Caco-2 (cell line): ENCODE data around the gene REG4. TPM values are rescaled to one million over a fixed set of nuclear protein-coding genes. Genes with fewer than 3 reads are reported as not detected.
"Not testable (repeated sequence)": the region's sequence is repeated elsewhere in the genome, so short reads cannot be mapped to it uniquely, and the experiment has no call there.

Experiments
- BruUV-seq: library from RNA; stranded (reverse); fragments of 400-500 nt; replicated peaks from 2 replicates; lab custom pipeline; 2021; lab: Mats Ljungman, UMichigan
- CTCF ChIA-PET: fragments of 300-600 bp; sonication (Branson Sonifier 250); formaldehyde crosslinking; loops from one replicate; lab custom pipeline; 2022; ENCODE audit warnings: antibody characterized with exemption; lab: Charles Lee
- POLR2A ChIA-PET: fragments of 300-600 bp; sonication (Branson Sonifier 250); formaldehyde crosslinking; loops from one replicate; lab custom pipeline; 2022; ENCODE audit warnings: antibody characterized with exemption; lab: Charles Lee
- DNase-seq, 2 experiments: peaks; one replicate each; pipeline versions ENCODE4 v3.0.0 to v3.0.0-alpha.2; 2020 to 2022
- H3K27me3 ChIP-seq: replicated peaks from 2 replicates; pipeline ENCODE4 v1.6.0; 2011; ENCODE audit warnings: low read length; ENCODE audit not compliant: control insufficient read depth, insufficient read depth
- H3K36me3 ChIP-seq: 2 replicates; pipeline ENCODE4 v1.5.1; 2011; ENCODE audit warnings: low read length; ENCODE audit not compliant: control insufficient read depth, insufficient read depth
- H3K4me1 ChIP-seq: fragments of 250-450 bp; sonication (Bioruptor Pico); 2 replicates; pipeline ENCODE4 v1.5.1; 2020; ENCODE audit warnings: mild to moderate bottlenecking
- H3K4me3 ChIP-seq: 2 replicates; pipeline ENCODE4 v1.5.1; 2011; ENCODE audit warnings: low read depth, mild to moderate bottlenecking, control low read depth, low read length
- H3K9me3 ChIP-seq: fragments of 250-450 bp; sonication (Bioruptor Pico); 2 replicates; pipeline ENCODE4 v1.5.1; 2020; ENCODE audit warnings: mild to moderate bottlenecking, moderate library complexity
- H3K27ac Mint-ChIP-seq: one replicate; pipeline ENCODE4 v1.8.0; 2022; ENCODE audit warnings: mixed read lengths; ENCODE audit not compliant: unreplicated experiment
- H3K27me3 Mint-ChIP-seq: one replicate; pipeline ENCODE4 v1.8.0; 2022; ENCODE audit warnings: mixed read lengths; ENCODE audit not compliant: insufficient read depth, unreplicated experiment
- H3K36me3 Mint-ChIP-seq: one replicate; pipeline ENCODE4 v1.8.0; 2022; ENCODE audit warnings: mild to moderate bottlenecking, mixed read lengths; ENCODE audit not compliant: insufficient read depth, unreplicated experiment
- H3K4me1 Mint-ChIP-seq: one replicate; pipeline ENCODE4 v1.8.0; 2022; ENCODE audit warnings: low read depth, mixed read lengths; ENCODE audit not compliant: unreplicated experiment
- H3K4me3 Mint-ChIP-seq: one replicate; pipeline ENCODE4 v1.8.0; 2022; ENCODE audit warnings: mild to moderate bottlenecking, moderate library complexity, mixed read lengths; ENCODE audit not compliant: unreplicated experiment
- H3K9me3 Mint-ChIP-seq: one replicate; pipeline ENCODE4 v1.8.0; 2022; ENCODE audit warnings: mixed read lengths; ENCODE audit not compliant: unreplicated experiment
- CTCF ChIP-seq, 2 experiments: fragments of 200-600 bp in 1 of 2; IDR thresholded peaks; 1 replicate in 1 of 2; 2 replicates in 1 of 2; pipeline versions ENCODE4 v1.5.1 to v1.8.0; 2011 to 2022; ENCODE audit warnings: antibody characterized with exemption in 1 of 2, control low read depth in 1 of 2, inconsistent platforms in 1 of 2, low read depth in 1 of 2, low read length in 1 of 2, mild to moderate bottlenecking in 1 of 2, moderate library complexity in 1 of 2; ENCODE audit not compliant: insufficient read depth in 1 of 2, severe bottlenecking in 1 of 2, unreplicated experiment in 1 of 2
- intact Hi-C: fragments of 100-400 bp; cut with micrococcal nuclease; formaldehyde crosslinking; loops from one replicate; pipeline ENCODE4 v1.10.0; 2022; ENCODE audit not compliant: unreplicated experiment
- total RNA-seq: library from RNA; stranded (reverse); gene quantifications from 2 replicates; pipeline ENCODE4 v1.2.3, GENCODE V29; 2022

The REG4 gene
- total RNA-seq, 1 experiment from 2014 or later: 8.0 TPM

GRCh38 chr1:119858126-119858525, 46.9 kb upstream of the REG4 start:
- H3K4me3 ChIP-seq: no peak overlapping the region
- H3K4me1 ChIP-seq: peaks cover 16% of the 10 kb centered on the region
- TF ChIP-seq CTCF (IDR thresholded peaks at IDR 0.05; ENCODE audit: insufficient read depth in 1 of 2, low read depth in 1 of 2, low read length in 1 of 2, severe bottlenecking in 1 of 2, unreplicated experiment in 1 of 2): no peak
- Mint-ChIP-seq H3K36me3 (no peaks in the 10 kb centered on the region), H3K9me3 (no peaks in the 10 kb centered on the region), H3K4me3 (no peak overlapping the region), H3K27me3 (no peaks in the 10 kb centered on the region), H3K27ac (no peak overlapping the region), H3K4me1 (peaks cover 6% of the 10 kb centered on the region)
- no peaks in the 10 kb centered on the region for H3K9me3 ChIP-seq
- ChIA-PET POLR2A (no interaction called here), CTCF (no interaction called here)
- H3K36me3 ChIP-seq: no peaks in the 10 kb centered on the region
- H3K27me3 ChIP-seq: no peaks in the 10 kb centered on the region
- intact Hi-C loops: no loop called here
- BruUV-seq: no TSS peak
- no peak for DNase-seq

- Histone ChIP-seq H3K27me3 (no peaks in the 10 kb centered on the region), H3K4me3 (no peak overlapping the region), H3K4me1 (peaks cover 16% of the 10 kb centered on the region), H3K36me3 (no peaks in the 10 kb centered on the region), H3K9me3 (no peaks in the 10 kb centered on the region)
- Mint-ChIP-seq H3K27ac (no peak overlapping the region), H3K9me3 (no peaks in the 10 kb centered on the region), H3K4me3 (no peak overlapping the region), H3K27me3 (no peaks in the 10 kb centered on the region), H3K4me1 (no peaks in the 10 kb centered on the region), H3K36me3 (no peaks in the 10 kb centered on the region)
- ChIA-PET CTCF (no interaction called here), POLR2A (no interaction called here)
- DNase-seq: no peak
- intact Hi-C loops: no loop called here
- no peak for TF ChIP-seq CTCF (IDR thresholded peaks at IDR 0.05; ENCODE audit: insufficient read depth in 1 of 2, low read depth in 1 of 2, low read length in 1 of 2, severe bottlenecking in 1 of 2, unreplicated experiment in 1 of 2)
- BruUV-seq: no TSS peak
These were observed 41.9 kb upstream of the REG4 start for GRCh38 chr1:119853155-119853554.

- CTCF ChIA-PET, POLR2A ChIA-PET: not testable (repeated sequence)
These were observed 32.9 kb upstream of the REG4 start for GRCh38 chr1:119844206-119844605.

DNA sequence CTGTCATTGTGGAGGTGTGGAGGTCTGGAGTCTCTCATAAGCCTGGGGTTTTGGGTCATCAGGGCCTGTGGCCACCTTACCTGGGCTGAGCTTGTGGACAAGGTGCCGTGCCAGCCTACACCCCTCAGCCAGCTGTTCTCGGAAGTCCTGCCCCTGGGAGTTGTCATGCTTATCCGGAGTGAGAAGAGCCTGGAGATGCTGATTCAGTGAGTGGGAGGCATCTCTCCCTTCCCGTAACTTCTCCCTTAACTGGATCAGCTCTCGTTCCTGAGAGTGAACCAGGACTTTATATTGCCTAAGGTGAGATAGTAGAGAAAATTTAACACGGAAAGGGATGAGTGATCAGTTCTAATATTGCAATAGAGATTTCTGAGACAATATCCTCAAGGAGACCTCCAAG, 30.0 kb upstream of the REG4 start:
- H3K4me1 Mint-ChIP-seq: no peaks in the 10 kb centered on the region
- no peak overlapping the region for H3K4me3 Mint-ChIP-seq
- no peaks in the 10 kb centered on the region for H3K9me3 Mint-ChIP-seq
- H3K4me3 ChIP-seq: no peak overlapping the region
- no peaks in the 10 kb centered on the region for H3K27me3 ChIP-seq
- no TSS peak for BruUV-seq
- intact Hi-C loops: no loop called here
- H3K27ac Mint-ChIP-seq: no peak overlapping the region
- TF ChIP-seq CTCF (IDR thresholded peaks at IDR 0.05; ENCODE audit: insufficient read depth in 1 of 2, low read depth in 1 of 2, low read length in 1 of 2, severe bottlenecking in 1 of 2, unreplicated experiment in 1 of 2): no peak
- no peaks in the 10 kb centered on the region for H3K36me3 Mint-ChIP-seq
- no peaks in the 10 kb centered on the region for H3K4me1 ChIP-seq
- DNase-seq: no peak
- POLR2A ChIA-PET: no interaction called here
- no peaks in the 10 kb centered on the region for H3K9me3 ChIP-seq
- CTCF ChIA-PET: no interaction called here
- H3K27me3 Mint-ChIP-seq: no peaks in the 10 kb centered on the region
- H3K36me3 ChIP-seq: no peaks in the 10 kb centered on the region

More at GRCh38 chr1:119844206-119844605, 32.9 kb upstream of the REG4 start:
- H3K27me3 Mint-ChIP-seq, H3K36me3 Mint-ChIP-seq, H3K36me3 ChIP-seq, intact Hi-C loops, H3K27ac Mint-ChIP-seq, H3K9me3 Mint-ChIP-seq, H3K27me3 ChIP-seq, H3K4me3 Mint-ChIP-seq, BruUV-seq, H3K4me1 Mint-ChIP-seq, H3K4me1 ChIP-seq, H3K4me3 ChIP-seq, H3K9me3 ChIP-seq, DNase-seq: not testable (repeated sequence)
